LNCaP clone FGC (cell line): ENCODE results near the gene MAPT.

Experiments used
- DNase-seq: peaks from one replicate; pipeline ENCODE4 v3.0.0-alpha.2; 2011; ENCODE audit warnings: low read depth
- H3K4me3 ChIP-seq: 2 replicates; pipeline ENCODE4 v1.5.1; 2011; ENCODE audit warnings: mild to moderate bottlenecking, low read depth, low read length, control low read depth
- TF ChIP-seq, protein P1 (sequence below): IDR thresholded peaks from 2 replicates; pipeline ENCODE4 v1.5.1; 2012; ENCODE audit warnings: mild to moderate bottlenecking; ENCODE audit not compliant: control insufficient read depth, insufficient read depth; ENCODE audit errors: extremely low read depth

Gene MAPT

DNA sequence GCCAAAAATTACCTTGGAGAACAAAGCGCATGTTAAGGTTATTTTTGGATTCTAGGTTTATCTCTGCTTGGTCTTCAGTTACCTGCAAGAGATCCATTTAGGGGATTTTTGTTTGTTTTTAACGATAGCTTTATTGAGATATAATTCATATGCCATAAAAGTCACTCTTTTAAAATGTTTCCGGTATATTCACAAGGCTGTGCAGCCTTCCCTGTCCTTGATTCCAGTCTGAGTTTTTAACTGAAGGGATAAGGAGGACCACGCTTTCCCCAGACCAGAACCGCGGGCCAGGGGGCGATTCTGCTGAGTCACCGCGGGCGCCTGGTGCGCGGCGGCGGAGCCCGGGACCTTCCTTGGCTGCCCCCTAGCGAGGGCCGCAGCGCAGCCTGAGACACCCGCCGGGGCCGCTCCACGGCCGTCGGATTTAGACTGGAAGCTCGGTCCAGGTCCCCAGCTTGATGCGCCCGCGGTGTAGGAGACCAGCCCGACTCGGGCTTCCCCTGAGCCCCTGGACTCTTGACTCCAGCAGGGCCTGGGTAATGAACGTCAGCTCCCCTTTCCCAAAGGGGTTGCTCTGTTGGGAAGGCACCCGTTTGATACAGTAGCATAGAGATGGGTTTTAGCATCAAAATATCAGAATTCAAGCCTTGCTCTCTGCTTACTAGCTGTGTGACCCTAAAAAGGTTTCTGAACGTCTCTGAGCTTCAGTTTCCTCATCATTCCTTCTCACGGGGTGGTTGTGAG lies 54.7 kb downstream of the MAPT start:
- TF ChIP-seq, protein P1, sequence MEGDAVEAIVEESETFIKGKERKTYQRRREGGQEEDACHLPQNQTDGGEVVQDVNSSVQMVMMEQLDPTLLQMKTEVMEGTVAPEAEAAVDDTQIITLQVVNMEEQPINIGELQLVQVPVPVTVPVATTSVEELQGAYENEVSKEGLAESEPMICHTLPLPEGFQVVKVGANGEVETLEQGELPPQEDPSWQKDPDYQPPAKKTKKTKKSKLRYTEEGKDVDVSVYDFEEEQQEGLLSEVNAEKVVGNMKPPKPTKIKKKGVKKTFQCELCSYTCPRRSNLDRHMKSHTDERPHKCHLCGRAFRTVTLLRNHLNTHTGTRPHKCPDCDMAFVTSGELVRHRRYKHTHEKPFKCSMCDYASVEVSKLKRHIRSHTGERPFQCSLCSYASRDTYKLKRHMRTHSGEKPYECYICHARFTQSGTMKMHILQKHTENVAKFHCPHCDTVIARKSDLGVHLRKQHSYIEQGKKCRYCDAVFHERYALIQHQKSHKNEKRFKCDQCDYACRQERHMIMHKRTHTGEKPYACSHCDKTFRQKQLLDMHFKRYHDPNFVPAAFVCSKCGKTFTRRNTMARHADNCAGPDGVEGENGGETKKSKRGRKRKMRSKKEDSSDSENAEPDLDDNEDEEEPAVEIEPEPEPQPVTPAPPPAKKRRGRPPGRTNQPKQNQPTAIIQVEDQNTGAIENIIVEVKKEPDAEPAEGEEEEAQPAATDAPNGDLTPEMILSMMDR: no peak
- no peak for DNase-seq
- H3K4me3 ChIP-seq: no peak overlapping the region

DNA sequence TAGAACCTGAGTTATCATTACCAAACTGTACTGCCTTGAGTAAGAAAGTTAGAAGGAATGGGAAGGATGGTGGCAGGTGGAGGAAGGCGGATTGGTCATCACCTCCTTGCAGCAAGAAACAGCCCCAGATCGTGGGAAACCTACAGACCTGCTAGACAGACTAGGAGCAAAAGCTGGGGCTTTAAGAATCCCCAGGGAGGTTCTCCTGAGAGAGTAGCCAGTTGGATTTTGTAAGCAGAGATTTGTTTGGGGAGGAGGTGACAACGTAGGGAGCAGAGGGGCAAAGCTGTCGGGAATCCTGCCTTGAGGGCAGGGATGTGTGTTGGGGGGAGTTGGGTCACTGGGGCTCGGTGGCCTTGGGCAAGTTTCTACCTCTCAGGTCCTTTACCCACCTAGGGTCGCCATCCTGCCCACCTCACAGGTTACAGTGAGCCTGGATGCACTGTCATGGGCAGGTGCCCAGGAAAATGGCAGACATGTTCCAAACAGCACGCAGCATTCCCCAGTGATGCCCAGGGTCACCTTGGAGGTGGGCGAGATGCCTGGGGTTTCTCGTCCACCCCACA lies 55.5 kb downstream of the MAPT start:
- TF ChIP-seq, protein P1: no peak
- no peak for DNase-seq
- no peak overlapping the region for H3K4me3 ChIP-seq

GRCh38 chr17:45950888-45951287 lies 56.5 kb downstream of the MAPT start:
- H3K4me3 ChIP-seq: no peak overlapping the region
- DNase-seq: no peak
- TF ChIP-seq, protein P1: no peak

DNA sequence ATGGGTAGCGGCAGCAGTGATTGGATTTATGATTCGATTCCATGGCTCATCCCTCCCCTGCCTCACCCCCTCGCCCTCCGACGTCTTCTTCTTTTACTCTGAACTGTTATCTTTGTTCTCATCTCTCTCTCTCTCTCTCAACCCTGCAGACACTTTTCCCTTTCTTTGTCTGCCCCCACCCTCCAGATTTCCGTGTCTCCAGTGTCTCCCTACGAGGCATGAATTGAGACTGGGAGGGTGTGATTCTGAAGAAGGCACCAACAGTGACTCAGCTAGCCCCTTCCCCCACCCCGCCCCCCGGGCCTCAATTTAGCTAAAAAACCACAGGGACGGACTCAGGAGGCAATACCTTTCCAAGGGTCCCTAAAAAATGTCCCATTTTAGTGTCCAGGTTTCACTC lies 57.0 kb downstream of the MAPT start:
- TF ChIP-seq, protein P1: no peak

GRCh38 chr17:45951941-45952340 lies 57.6 kb downstream of the MAPT start:
- no peak for DNase-seq
- TF ChIP-seq, protein P1: no peak
- H3K4me3 ChIP-seq: no peak overlapping the region

More for the DNA sequence above, 57.0 kb downstream of the MAPT start:
- DNase-seq: no peak
- H3K4me3 ChIP-seq: no peak overlapping the region

- no peak for DNase-seq
- no peak overlapping the region for H3K4me3 ChIP-seq
- TF ChIP-seq, protein P1: no peak
Measured at GRCh38 chr17:45952814-45953320, 58.5 kb downstream of the MAPT start.
